ENCODE measurements around the gene PDE11A. TPM values are rescaled to one million over a fixed set of nuclear protein-coding genes. Genes with fewer than 3 reads are reported as not detected.

PDE11A gene
- total and polyA plus RNA-seq, 2 experiments from 2014 or later, result 1.7 to 3.6 TPM

DNA sequence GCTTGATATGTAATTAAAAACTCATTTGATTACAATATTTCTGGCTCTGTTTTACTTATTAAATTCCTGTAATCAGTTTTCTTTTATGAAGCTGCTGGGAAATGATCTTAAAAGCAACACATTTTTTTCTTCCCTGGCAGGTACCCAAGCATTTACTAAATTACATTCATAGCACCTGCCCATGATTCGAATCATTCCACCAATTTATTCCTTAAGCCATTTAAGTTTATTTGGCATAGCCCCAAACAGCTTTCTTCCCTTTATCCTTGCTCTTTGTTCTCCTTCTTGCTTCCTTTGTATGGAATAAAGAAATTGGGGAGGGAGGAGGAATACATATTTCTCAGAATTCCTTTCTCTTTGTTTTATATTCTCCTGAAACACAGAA is 438.7 kb downstream of the PDE11A start:
- no peaks in the 10 kb centered on the region for H3K9me3 ChIP-seq (ENCODE audit: low read depth)
- H3K27ac ChIP-seq, result no peak overlapping the region
- no peak overlapping the region for H3K4me3 ChIP-seq
- no peaks in the 10 kb centered on the region for H3K27me3 ChIP-seq
- TF ChIP-seq CTCF (IDR thresholded peaks at IDR 0.05; ENCODE audit: low read depth, low read length), result no peak
- no peak for DNase-seq (ENCODE audit: low read depth in 1 of 2, low spot score in 1 of 2)
- H3K4me1 ChIP-seq (ENCODE audit: low read depth), result no peaks in the 10 kb centered on the region
- no peaks in the 10 kb centered on the region for H3K36me3 ChIP-seq

- H3K4me1 ChIP-seq (ENCODE audit: low read depth), result no peaks in the 10 kb centered on the region
- no peaks in the 10 kb centered on the region for H3K36me3 ChIP-seq
- TF ChIP-seq CTCF (IDR thresholded peaks at IDR 0.05; ENCODE audit: low read depth, low read length), result no peak
- H3K4me3 ChIP-seq, result no peak overlapping the region
- no peaks in the 10 kb centered on the region for H3K9me3 ChIP-seq (ENCODE audit: low read depth)
- no peak for DNase-seq (ENCODE audit: low read depth in 1 of 2, low spot score in 1 of 2)
- no peaks in the 10 kb centered on the region for H3K27me3 ChIP-seq
- no peak overlapping the region for H3K27ac ChIP-seq
These were observed 439.5 kb downstream of the PDE11A start for GRCh38 chr2:177633111-177633510.

- Histone ChIP-seq H3K27ac (no peak overlapping the region), H3K36me3 (no peaks in the 10 kb centered on the region), H3K4me3 (no peak overlapping the region), H3K9me3 (ENCODE audit: low read depth) (no peaks in the 10 kb centered on the region), H3K27me3 (no peaks in the 10 kb centered on the region), H3K4me1 (ENCODE audit: low read depth) (no peaks in the 10 kb centered on the region)
- TF ChIP-seq CTCF (IDR thresholded peaks at IDR 0.05; ENCODE audit: low read depth, low read length), result no peak
- no peak for DNase-seq (ENCODE audit: low read depth in 1 of 2, low spot score in 1 of 2)
These were observed 440.9 kb downstream of the PDE11A start for GRCh38 chr2:177631680-177632079.

DNA sequence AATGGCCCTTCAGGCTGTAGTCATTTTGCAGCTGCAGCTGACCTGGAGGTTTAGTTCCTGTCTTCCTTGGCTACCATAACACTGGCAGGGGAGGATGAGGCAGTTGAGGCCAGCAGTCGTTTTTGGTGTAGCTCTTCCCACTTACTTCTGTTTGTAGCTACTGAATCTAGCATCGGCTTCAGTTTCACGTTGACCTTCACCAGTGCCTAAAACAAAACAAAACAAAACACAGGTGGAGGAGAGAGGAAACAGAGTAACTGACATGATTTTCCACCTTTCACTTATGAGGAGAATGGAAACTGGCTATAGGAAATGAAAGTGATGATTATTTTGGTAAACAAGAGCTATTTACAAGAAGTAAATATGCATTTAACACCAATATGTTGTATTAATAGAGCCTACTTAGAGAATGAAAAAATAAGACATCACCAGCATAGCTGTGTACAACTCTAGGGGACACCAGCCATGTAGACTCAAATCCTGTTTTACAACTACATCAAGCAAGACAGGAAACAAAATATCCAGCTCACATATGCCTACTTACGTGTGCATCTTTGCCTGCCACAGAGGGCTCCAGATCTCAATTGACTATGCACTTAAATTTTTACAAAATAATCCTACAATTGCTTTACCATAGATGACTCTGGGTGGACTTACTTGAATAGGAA is 443.1 kb downstream of the PDE11A start:
- H3K27me3 ChIP-seq, result no peaks in the 10 kb centered on the region
- H3K4me3 ChIP-seq, result no peak overlapping the region
- H3K27ac ChIP-seq, result no peak overlapping the region
- no peak for TF ChIP-seq CTCF (IDR thresholded peaks at IDR 0.05; ENCODE audit: low read depth, low read length)
- H3K36me3 ChIP-seq, result no peaks in the 10 kb centered on the region
- no peaks in the 10 kb centered on the region for H3K9me3 ChIP-seq (ENCODE audit: low read depth)
- DNase-seq (ENCODE audit: low read depth in 1 of 2, low spot score in 1 of 2), result no peak
- no peaks in the 10 kb centered on the region for H3K4me1 ChIP-seq (ENCODE audit: low read depth)

DNA sequence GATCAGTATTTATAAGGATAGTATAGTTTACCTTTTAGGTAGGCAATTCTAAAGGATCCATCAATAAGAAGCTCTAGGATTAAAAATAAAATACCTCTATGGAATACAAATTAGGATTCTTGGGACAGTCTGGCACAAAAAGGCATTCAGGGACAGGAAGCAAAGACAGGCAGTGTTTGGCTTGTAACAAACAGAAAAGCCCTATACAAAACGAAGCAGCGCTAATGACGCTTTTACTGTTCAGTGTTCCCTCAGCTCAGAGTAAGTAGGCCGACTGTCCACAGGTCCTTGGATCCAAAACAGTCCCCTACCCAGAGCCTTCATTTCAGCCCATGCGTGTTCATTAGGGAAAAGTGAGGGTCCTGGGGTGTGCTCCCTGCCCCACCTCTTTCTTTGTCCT is 443.7 kb downstream of the PDE11A start:
- Histone ChIP-seq H3K9me3 (ENCODE audit: low read depth) (no peaks in the 10 kb centered on the region), H3K4me3 (no peak overlapping the region), H3K27me3 (no peaks in the 10 kb centered on the region), H3K4me1 (ENCODE audit: low read depth) (no peaks in the 10 kb centered on the region), H3K36me3 (no peaks in the 10 kb centered on the region), H3K27ac (no peak overlapping the region)
- no peak for TF ChIP-seq CTCF (IDR thresholded peaks at IDR 0.05; ENCODE audit: low read depth, low read length)
- DNase-seq (ENCODE audit: low read depth in 1 of 2, low spot score in 1 of 2), result no peak
